ENCODE measurements around the gene ST8SIA5. TPM values are rescaled to one million over a fixed set of nuclear protein-coding genes. Genes with fewer than 3 reads are reported as not detected.

Gene ST8SIA5
- total and polyA plus RNA-seq, 2 of the 4 experiments (the other 2 are of a cell fraction), result 0.03 TPM; not detected in 1

DNA sequence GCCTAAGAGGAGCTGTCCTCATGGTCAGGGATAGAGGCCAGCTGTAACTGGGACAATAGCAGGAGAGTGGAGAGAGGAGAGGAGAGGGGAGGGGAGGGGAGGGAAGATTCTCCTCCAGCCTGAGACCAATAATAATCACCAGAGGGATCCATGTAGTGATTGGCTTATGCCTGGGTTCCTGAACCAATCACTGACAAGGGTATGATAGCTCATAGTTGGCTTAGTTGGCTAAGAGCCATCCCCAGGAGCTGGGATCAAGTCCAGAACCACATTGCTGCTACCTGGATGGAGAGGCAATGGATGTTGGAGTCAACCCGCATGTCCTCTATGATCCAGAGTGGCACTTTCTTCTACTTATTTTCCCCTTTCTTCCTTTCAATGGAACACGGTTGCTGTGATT is 7.7 kb upstream of the ST8SIA5 start:
- Histone ChIP-seq H3K23ac (ENCODE audit: low read depth, low read length) (no peak overlapping the region), H2BK15ac (ENCODE audit: low read depth, low read length) (no peak overlapping the region), H3K14ac (replicated peaks; ENCODE audit: low read depth, low read length) (no peak overlapping the region), H3K4me2 (ENCODE audit: low read depth, low read length) (no peak overlapping the region), H3K56ac (ENCODE audit: extremely low read depth, insufficient read depth, low read length) (no peak overlapping the region), H2AK5ac (ENCODE audit: low read depth, low read length) (no peak overlapping the region), H3K4me3 (ENCODE audit: insufficient read depth, low read depth, low read length) (no peak overlapping the region), H3K9me3 (ENCODE audit: control insufficient read depth, insufficient read depth, low read length) (no peaks in the 10 kb centered on the region), H4K5ac (ENCODE audit: low read depth, low read length) (no peak overlapping the region), H3K9ac (ENCODE audit: low read depth, low read length) (no peak overlapping the region), H2BK5ac (ENCODE audit: low read depth, low read length, poor library complexity, severe bottlenecking) (no peak overlapping the region), H3K18ac (ENCODE audit: low read depth, low read length) (no peak overlapping the region), H3K27ac (ENCODE audit: insufficient read depth, low read length) (no peak overlapping the region), H3K79me1 (ENCODE audit: low read depth in 1 of 2, low read length in 2 of 2) (no peaks in the 10 kb centered on the region), H4K8ac (ENCODE audit: low read depth in 2 of 2, low read length in 2 of 2) (no peak overlapping the region), H2AK9ac (replicated peaks; ENCODE audit: low read depth, low read length, poor library complexity) (no peak overlapping the region), H3K9me1 (ENCODE audit: insufficient read depth, low read length) (no peaks in the 10 kb centered on the region), H4K91ac (ENCODE audit: insufficient read depth, low read depth, low read length) (no peak overlapping the region), H2BK120ac (ENCODE audit: low read depth, low read length) (no peak overlapping the region), H3K36me3 (ENCODE audit: control insufficient read depth, insufficient read depth, low read length) (no peaks in the 10 kb centered on the region), H3K4me1 (ENCODE audit: control insufficient read depth, insufficient read depth, low read length) (no peaks in the 10 kb centered on the region), H4K20me1 (ENCODE audit: insufficient read depth, low read length) (no peaks in the 10 kb centered on the region), H2AFZ (replicated peaks; ENCODE audit: low read length, poor library complexity) (no peak overlapping the region), H3K4ac (ENCODE audit: low read depth, low read length) (no peak overlapping the region), H2BK20ac (ENCODE audit: low read depth, low read length) (no peak overlapping the region), H3K27me3 (ENCODE audit: control insufficient read depth, insufficient read depth, low read length) (peaks cover 8% of the 10 kb centered on the region)
- ATAC-seq (ENCODE audit: low read depth) (no peak), DNase-seq (no peak)
- no CpG with 5 or more reads among the region's 2 CpGs for WGBS, 2 experiments (ENCODE audit: extremely low coverage in 2 of 2, insufficient read length in 1 of 2)
- in situ Hi-C loops (cut with MboI; ENCODE audit: low sequenced_read_pairs), result no loop called here
- dilution Hi-C loops (cut with HindIII; ENCODE audit: low sequenced_read_pairs, unreplicated experiment), result no loop called here
- no TSS peak for BruUV-seq (replicated peaks)
- TF ChIP-seq, protein P1, sequence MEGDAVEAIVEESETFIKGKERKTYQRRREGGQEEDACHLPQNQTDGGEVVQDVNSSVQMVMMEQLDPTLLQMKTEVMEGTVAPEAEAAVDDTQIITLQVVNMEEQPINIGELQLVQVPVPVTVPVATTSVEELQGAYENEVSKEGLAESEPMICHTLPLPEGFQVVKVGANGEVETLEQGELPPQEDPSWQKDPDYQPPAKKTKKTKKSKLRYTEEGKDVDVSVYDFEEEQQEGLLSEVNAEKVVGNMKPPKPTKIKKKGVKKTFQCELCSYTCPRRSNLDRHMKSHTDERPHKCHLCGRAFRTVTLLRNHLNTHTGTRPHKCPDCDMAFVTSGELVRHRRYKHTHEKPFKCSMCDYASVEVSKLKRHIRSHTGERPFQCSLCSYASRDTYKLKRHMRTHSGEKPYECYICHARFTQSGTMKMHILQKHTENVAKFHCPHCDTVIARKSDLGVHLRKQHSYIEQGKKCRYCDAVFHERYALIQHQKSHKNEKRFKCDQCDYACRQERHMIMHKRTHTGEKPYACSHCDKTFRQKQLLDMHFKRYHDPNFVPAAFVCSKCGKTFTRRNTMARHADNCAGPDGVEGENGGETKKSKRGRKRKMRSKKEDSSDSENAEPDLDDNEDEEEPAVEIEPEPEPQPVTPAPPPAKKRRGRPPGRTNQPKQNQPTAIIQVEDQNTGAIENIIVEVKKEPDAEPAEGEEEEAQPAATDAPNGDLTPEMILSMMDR (conservative IDR thresholded peaks at IDR 0.05; ENCODE audit: low read depth, low read length), result no peak
- no peak for TF ChIP-seq BHLHE40 (IDR thresholded peaks at IDR 0.05; ENCODE audit: low read depth, low read length)
- TF ChIP-seq CHD1 (IDR thresholded peaks at IDR 0.05; ENCODE audit: low read depth, low read length), result no peak
- TF ChIP-seq POLR2A (IDR thresholded peaks at IDR 0.05; ENCODE audit: low read depth, low read length), result no peak
- POLR2A ChIA-PET (ENCODE audit: unreplicated experiment), result no interaction called here
- intact Hi-C loops (cut with micrococcal nuclease), result no loop called here
- CTCF ChIA-PET, result no interaction called here
